Stimulated activated CD4-positive, alpha-beta T cell treated with anti-CD3 and anti-CD28 coated beads, Interleukin-1b, Interleukin-23, amount 100 ng/mL, for 4 hours (primary cell): ENCODE data around the gene MRPL57.
"Not testable (repeated sequence)": the region's sequence is repeated elsewhere in the genome, so short reads cannot be mapped to it uniquely, and the experiment has no call there.

ENCODE experiments used
- DNase-seq, 2 donors: peaks; one replicate each; pipeline ENCODE4 v3.0.0-alpha.2; 2020; ENCODE audit warnings: low read depth in 2 of 2

MRPL57 gene

DNA sequence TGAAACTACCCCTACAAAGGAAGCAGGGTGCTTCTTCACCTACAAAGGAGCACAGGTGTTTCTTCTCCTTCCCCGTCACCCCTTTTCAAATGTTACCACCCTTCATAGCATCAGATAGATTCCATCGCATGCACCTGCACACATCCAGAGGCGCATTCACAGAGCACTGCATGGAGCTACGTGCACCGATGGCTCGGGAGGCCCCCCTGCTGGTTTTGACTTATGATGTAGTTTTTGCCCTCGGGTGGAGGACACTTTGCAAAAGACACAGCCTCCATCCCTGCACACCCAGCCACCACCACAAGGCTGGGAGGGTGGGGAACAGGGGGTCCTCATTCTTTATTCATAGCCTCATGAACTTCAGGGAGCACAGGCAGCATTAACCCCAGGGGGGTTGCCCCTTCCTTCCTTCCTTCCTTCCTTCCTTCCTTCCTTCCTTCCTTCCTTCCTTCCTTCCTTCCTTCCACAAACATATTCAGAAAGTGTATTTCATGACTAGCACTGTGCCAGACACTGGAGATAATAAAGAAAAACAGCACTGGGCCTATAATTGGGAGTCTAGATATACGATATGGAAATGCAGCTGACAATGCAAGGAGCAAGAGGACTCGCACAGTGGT lies 21.3 kb downstream of the MRPL57 start:
- not testable (repeated sequence) for DNase-seq

DNA sequence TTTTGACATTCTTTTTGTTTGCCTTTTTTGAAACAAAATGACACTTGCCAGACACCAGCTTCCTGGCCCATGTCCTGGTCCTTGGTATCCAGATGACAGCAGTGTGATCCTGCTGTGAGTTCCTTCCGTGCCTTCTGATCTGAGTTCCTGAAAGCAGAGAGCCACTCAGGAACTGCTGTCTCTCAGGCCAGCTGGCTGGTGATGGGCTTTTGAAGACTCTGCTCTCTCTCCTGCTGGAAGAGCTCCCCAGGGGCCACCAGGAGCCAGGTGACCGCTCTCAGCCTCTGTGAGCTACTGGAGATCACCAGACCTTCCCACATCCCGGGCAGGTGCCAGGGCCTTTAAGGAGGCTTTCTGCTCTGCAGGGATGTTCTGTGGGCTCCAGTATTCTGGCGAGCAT lies 21.9 kb downstream of the MRPL57 start:
- not testable (repeated sequence) for DNase-seq

DNA sequence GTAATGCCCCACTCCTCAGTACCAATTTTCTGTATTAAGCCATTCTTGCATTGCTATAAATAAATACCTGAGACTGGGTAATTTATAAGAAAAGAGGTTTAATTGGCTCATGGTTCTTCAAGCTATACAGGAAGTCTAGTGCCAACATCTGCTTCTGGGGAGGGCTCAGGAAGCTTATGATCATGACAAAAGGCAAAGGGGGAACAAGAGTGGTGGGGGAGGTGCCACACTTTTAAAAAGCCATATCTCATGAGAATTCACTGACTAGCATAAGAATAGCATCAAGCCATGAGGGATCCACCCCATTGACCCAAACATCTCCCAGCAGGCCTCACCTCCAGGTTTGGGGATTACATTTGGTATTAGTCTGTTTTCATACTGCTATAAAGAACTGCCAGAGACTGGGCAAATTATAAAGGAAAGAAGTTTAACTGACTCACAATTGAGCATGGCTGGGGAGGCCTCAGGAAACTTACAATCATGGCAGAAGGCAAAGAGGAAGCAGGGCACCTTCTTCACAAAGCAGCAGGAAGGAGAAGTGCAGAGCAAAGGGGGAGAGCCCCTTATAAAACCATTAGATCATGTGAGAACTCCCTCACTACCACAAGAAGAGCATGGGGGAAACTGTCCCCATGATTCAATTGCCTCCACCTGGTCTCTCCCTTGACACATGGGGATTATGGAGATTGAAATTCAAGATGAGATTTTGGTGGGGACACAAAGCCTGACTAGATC lies 25.2 kb downstream of the MRPL57 start:
- DNase-seq = not testable (repeated sequence)

DNA sequence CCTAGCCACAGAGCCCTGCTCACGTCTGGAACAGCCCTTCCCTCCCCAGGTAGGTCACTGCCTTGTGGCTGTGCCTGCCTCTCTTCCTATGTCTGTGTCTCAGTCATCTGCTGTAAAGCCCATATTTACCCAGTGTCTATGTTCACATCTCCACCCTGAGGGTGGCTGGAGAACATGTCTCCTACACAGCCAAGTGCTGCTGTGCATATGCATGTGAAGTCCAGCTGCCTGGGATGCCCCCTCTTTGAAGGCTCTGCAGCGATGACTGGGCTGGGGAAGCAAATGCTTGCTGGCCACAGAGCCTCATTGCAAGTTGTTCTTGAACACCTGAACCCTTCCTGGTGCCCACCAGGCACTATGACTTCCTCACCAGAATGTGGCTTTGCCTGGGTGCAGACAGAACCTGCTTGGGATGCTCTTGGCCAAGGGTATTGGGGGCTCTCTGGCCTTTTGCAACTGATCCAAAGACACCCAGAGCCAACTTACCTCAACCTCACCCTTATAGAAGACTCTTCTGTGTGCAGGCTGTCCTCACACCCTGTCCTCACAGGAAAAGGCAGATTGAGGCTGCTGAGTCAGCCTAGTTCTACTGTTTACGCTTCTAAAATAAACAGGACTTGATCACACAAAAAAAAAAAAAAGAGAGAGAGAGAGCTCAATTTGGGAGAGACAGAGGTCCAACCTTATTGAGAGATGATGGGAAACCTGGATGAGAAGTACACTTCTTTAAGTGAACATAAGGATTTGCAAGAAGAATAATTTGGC lies 26.5 kb downstream of the MRPL57 start:
- DNase-seq = no peak

DNA sequence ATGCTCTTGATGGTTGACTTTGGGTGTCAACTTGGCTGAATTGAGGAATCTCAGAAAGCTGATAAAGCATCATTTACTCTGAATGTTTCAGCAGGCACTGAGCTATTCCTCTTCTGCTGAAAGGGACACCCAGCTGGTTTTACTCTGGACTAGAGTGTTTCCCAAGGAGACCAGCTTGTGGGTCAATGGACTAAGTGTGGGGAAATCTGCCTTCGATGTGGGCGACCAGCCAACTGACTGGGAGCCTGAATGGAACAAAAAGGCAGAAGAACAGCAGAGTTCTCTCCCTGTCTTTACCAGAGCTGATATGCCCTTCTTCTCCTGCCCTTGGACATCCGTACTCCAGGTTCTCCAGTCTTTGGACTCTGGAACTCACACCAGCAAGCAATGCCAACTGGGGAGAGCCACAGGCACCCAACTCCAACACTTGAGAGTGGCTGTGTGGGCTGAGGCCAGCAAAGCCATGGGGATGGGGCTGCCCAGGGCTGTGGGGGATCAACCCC lies 32.2 kb downstream of the MRPL57 start:
- DNase-seq = no peak

DNA sequence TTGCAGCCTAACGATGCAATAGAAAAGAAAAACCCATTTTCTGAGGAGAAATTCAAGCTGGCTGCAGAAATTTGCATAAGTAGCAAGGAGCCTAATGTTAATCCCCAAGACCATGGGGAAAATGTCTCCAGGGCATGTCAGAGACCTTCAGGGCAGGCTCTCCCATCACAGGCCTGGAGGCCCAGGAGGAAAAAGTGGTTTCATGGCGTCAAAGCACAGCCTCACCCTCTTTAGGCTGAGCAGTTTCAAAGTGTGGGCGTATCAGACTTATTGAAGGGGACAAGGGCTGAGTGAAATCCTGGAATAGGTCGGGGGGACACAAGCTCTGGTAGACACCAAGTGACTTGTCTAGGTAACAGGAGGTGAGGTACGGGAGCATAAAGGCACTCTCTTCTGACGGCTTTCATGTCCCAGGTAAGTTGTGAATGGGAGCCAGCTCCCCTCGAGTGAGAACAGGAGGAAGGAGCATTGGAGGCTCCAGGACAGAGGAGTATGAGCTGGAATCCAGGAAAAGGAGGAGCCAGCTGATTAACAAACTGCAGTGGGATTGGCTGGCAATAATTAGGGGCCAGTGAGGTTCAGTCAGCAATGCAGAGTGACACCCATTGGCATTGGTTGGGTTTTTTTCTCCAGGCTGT lies 35.8 kb downstream of the MRPL57 start:
- DNase-seq = no peak

DNA sequence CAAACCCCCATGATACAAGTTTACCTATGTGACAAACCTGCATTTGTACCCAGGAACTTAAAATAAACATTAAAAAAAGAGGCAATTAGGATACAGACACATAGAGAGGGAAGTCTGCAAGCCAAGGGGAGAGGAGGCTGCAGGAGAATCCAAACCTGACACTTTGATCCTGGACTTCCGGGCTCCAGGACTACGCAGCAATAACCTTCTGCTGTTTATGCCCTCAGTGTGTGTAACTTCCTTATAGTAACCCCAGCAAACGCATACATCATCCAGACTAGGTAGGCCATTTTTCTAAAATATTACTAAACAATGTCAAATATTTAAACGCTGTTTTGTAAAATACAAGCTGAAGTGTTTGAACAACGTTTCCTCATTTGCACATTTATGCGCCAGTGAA lies 39.0 kb downstream of the MRPL57 start:
- not testable (repeated sequence) for DNase-seq

DNA sequence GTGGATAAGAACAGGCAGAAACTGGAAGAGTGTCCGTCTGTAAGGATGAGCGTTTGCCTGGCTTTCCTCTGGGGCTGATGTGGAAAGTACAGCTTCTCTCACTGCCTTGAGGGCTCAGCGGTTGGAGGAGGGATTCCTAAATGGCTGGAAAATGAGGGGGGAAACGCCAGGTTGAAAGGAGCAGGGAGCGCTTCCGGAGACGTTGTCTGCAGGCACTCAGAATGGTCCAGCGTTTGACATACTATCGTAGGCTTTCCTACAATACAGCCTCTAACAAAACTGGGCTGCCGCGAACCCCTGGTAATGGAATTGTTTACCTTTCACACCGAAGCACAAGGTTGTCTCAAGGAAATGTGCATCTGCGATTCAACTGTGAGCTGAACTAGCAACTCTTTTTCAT lies 39.9 kb downstream of the MRPL57 start:
- no peak for DNase-seq

DNA sequence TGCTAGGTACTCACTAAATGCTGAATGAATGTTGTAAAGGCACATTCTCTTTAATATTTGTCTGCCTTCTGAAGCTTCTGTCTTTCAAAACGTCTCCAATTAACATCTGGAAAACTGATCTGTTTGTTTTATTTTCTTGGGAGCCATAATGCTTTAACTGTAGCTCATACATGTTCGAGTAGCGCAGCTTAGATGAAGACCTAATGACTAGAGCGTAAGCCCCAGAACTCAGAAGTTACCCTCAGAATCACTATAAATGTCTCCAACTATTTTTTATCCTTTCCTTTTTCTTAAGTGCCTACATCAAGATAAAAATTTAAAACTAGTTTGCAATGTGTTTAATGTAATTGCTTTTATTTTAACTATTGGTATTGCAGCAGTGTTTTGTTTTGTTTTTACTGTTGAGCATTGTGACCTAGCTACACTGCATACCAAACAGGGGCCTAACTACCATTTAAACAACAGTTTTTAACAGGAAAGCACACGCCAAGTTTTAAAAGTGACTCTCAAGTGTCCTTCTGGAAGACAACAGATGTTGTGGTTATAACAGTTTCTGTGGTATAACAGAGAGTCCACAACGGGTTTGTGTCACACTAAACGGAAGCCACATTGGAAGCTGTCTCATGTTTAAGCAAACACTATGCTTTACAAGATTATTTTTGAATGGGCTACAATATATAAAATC lies 42.0 kb downstream of the MRPL57 start:
- no peak for DNase-seq

DNA sequence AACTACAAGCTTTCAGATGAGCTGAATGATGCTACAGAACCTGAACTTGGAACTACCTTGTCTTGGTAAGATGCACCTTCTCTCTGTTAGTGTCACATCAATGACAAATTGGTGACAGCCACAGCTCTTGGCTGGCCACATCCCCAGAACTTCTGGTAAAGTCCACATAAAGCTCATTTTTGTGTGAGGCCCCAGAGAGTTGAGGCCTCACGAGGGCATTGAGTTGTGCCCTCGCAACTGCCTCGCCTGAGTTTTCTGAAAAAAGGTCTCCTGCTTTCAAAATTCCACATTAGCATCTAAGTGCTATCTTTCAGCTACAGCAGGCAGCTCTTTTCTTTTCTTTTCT lies 42.6 kb downstream of the MRPL57 start:
- no peak for DNase-seq

DNA sequence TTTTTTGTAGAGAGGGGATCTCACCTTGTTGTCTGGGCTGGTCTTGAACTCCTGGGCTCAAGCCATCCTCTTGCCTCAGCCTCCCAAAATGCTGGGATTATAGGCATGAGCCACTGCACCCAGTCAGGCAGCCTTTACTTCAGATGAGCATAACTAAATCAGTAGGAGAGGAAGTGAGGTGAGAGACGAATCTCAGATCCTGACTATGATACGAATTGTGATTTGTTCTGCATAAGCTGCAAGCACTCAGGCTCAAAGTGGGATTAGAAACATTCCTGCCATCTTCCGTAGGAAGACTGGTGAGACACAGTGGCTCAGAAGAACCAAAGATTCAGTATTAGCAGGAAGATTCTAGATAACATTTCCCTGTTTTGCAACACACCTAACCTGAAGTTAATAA lies 43.3 kb downstream of the MRPL57 start:
- DNase-seq = not testable (repeated sequence)

DNA sequence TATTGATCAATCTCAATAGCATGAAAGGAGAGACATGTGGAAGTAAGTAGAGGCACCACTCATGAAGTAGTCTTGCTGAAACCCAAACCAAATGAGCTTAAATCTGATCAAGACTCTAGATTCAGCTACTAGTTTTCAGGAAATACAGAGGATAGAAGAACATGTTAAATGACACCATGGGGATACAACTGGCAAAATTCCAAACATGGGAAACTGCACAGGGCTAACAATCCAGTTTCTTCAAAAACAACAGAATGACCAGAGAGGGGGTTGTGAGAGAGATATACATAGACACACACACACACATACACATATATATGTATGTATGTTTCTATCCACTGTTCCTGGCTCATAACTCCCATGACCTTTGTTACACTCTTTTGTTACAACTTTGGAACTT lies 44.8 kb downstream of the MRPL57 start:
- no peak for DNase-seq

DNA sequence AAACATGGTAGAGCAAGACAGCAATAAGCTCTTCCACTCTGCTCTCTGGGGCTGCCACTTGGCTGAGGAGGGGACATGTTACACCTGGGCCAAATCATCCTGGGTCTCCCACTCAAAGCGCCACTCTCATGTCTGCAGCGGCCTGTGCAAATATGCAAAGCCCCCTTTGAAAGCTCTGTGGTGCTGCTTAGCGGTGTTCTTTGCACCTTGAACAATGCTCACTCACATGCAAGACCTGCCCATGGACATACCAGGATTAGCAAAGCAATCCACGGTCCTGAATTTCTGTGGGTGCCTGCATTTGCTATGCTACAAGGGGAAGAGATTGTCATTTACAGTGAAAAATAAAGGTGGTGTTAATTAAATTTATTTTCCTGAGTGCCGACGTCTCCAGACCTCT lies 48.6 kb downstream of the MRPL57 start:
- no peak for DNase-seq

DNA sequence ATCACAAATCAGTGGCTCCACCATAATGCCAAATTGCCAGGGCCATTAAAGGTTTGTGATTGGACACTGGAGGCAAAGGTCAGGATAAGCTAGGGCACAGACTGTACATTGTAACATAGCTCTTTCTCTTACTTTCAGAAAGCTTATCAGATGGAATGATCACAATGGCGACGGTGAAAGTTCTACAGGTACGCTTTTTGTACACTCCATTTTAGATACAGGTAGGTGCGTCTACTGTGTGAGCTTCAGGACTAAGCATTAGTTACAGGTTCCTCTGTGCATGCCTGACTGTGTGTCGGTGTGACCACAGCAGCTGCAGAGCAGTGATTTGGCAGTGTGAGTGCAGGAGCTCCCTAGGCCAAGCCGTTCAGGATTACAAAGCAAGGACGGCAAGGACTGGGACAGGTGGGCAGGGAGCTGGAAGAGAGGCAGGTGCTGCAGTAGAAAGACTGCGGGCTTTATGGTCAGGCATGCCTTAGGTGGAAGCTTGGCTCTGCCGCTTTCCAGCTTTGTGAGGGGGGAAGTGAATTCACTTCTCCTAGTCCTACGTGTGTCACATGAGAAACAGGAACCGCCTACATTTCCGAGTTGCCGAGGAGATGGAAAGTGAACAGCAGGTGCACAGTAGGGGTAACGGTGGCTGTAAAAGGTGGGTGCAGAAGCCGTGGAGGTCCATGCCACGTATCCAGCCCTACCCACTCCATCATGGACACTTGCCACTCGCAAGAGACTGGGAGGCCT lies 49.6 kb downstream of the MRPL57 start:
- DNase-seq = no peak

DNA sequence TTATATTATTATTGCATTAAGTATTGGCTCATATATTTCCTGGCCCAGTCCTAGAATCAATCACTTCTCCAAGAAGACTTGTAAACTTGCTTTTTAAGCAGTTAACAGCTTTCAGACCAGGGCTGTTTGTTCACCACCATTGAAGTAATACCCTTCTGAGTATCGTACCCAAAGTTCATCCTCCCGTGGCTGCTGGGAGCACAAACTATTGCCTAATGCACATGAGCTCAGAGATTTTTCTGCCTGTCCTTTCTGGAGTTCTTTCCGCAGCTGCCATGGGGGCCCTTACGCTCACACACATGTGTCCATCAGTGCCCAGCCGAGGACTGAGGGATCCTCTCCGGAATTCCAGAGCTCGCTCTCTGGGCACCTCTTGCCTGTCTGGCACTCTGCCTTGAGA lies 51.5 kb downstream of the MRPL57 start:
- no peak for DNase-seq
